Ectodermal cell (in vitro differentiated cells): Measurements from ENCODE around the gene FNDC3A.

Source experiments
- H3K27ac ChIP-seq: 2 replicates; pipeline ENCODE4 v1.7.0; 2013; ENCODE audit warnings: mild to moderate bottlenecking, low read depth, low read length; ENCODE audit not compliant: insufficient read depth, poor library complexity, severe bottlenecking
- H3K27me3 ChIP-seq: 2 replicates; pipeline ENCODE4 v1.7.0; 2013; ENCODE audit warnings: mild to moderate bottlenecking, low read length; ENCODE audit not compliant: insufficient read depth, control insufficient read depth, poor library complexity, severe bottlenecking
- H3K36me3 ChIP-seq: one replicate; pipeline ENCODE4 v1.7.0; 2013; ENCODE audit warnings: low read length; ENCODE audit not compliant: control insufficient read depth, insufficient read depth
- H3K4me1 ChIP-seq: one replicate; pipeline ENCODE4 v1.7.0; 2013; ENCODE audit warnings: low read length; ENCODE audit not compliant: control insufficient read depth, insufficient read depth
- H3K4me3 ChIP-seq: 2 replicates; pipeline ENCODE4 v1.7.0; 2013; ENCODE audit warnings: low read depth, low read length, control low read depth; ENCODE audit not compliant: insufficient read depth
- H3K9me3 ChIP-seq: 2 replicates; pipeline ENCODE4 v1.7.0; 2013; ENCODE audit warnings: mild to moderate bottlenecking, low read length, moderate library complexity; ENCODE audit not compliant: control insufficient read depth
- WGBS, 2 experiments: methylation state at CpG; one replicate each; pipeline ENCODE4 v1.1.7; 2013; ENCODE audit warnings: missing lambda C conversion rate in 2 of 2; 5-methylcytosine and 5-hydroxymethylcytosine counted together

Gene FNDC3A

GRCh38 chr13:49030213-49030612, 54.5 kb downstream of the FNDC3A start:
- Histone ChIP-seq H3K4me3 (no peak overlapping the region), H3K9me3 (no peaks in the 10 kb centered on the region), H3K36me3 (no peaks in the 10 kb centered on the region), H3K27me3 (no peaks in the 10 kb centered on the region), H3K27ac (no peak overlapping the region), H3K4me1 (no peaks in the 10 kb centered on the region)
- WGBS, 2 experiments, result 94 to 100% methylated on average over 2 of the region's 2 CpGs

- WGBS, 2 experiments, result 93 to 100% methylated on average over 1 to 3 of the region's 3 CpGs
- Histone ChIP-seq H3K9me3 (no peaks in the 10 kb centered on the region), H3K4me1 (no peaks in the 10 kb centered on the region), H3K27me3 (no peaks in the 10 kb centered on the region), H3K4me3 (no peak overlapping the region), H3K27ac (no peak overlapping the region), H3K36me3 (no peaks in the 10 kb centered on the region)
Observed at GRCh38 chr13:49040872-49041271, 65.2 kb downstream of the FNDC3A start.

GRCh38 chr13:49042476-49042875, 66.8 kb downstream of the FNDC3A start:
- H3K27me3 ChIP-seq, result no peaks in the 10 kb centered on the region
- H3K9me3 ChIP-seq, result no peaks in the 10 kb centered on the region
- H3K4me1 ChIP-seq, result no peaks in the 10 kb centered on the region
- no peak overlapping the region for H3K4me3 ChIP-seq
- H3K27ac ChIP-seq, result no peak overlapping the region
- H3K36me3 ChIP-seq, result no peaks in the 10 kb centered on the region
- WGBS, 2 experiments, result 88 to 97% methylated on average over 2 of the region's 2 CpGs

GRCh38 chr13:49044008-49044407, 68.3 kb downstream of the FNDC3A start:
- Histone ChIP-seq H3K4me1 (no peaks in the 10 kb centered on the region), H3K4me3 (no peak overlapping the region), H3K9me3 (no peaks in the 10 kb centered on the region), H3K36me3 (no peaks in the 10 kb centered on the region), H3K27ac (no peak overlapping the region), H3K27me3 (no peaks in the 10 kb centered on the region)
- 73 to 78% methylated on average over 3 of the region's 3 CpGs for WGBS, 2 experiments

GRCh38 chr13:49044836-49045235, 69.1 kb downstream of the FNDC3A start:
- WGBS, 2 experiments, result 89 to 90% methylated on average over 2 of the region's 2 CpGs
- H3K27me3 ChIP-seq, result no peaks in the 10 kb centered on the region

GRCh38 chr13:49046002-49046401, 70.3 kb downstream of the FNDC3A start:
- no peaks in the 10 kb centered on the region for H3K36me3 ChIP-seq
- H3K27ac ChIP-seq, result no peak overlapping the region
- WGBS, 2 experiments, result 93 to 95% methylated on average over 2 of the region's 2 CpGs

More at GRCh38 chr13:49044836-49045235, 69.1 kb downstream of the FNDC3A start:
- H3K4me1 ChIP-seq, result no peaks in the 10 kb centered on the region
- no peaks in the 10 kb centered on the region for H3K9me3 ChIP-seq
- H3K4me3 ChIP-seq, result no peak overlapping the region
- H3K36me3 ChIP-seq, result no peaks in the 10 kb centered on the region
- H3K27ac ChIP-seq, result no peak overlapping the region

GRCh38 chr13:49046519-49046918, 70.8 kb downstream of the FNDC3A start:
- 97 to 100% methylated on average over 1 to 2 of the region's 2 CpGs for WGBS, 2 experiments
- no peaks in the 10 kb centered on the region for H3K27me3 ChIP-seq
- no peaks in the 10 kb centered on the region for H3K36me3 ChIP-seq
- H3K4me1 ChIP-seq, result no peaks in the 10 kb centered on the region
- H3K27ac ChIP-seq, result no peak overlapping the region
- H3K9me3 ChIP-seq, result no peaks in the 10 kb centered on the region
- H3K4me3 ChIP-seq, result no peak overlapping the region

More at GRCh38 chr13:49046002-49046401, 70.3 kb downstream of the FNDC3A start:
- H3K4me1 ChIP-seq, result no peaks in the 10 kb centered on the region
- H3K27me3 ChIP-seq, result no peaks in the 10 kb centered on the region
- H3K9me3 ChIP-seq, result no peaks in the 10 kb centered on the region
- no peak overlapping the region for H3K4me3 ChIP-seq

GRCh38 chr13:49052813-49053212, 77.1 kb downstream of the FNDC3A start:
- Histone ChIP-seq H3K27ac (no peak overlapping the region), H3K27me3 (no peaks in the 10 kb centered on the region), H3K36me3 (no peaks in the 10 kb centered on the region), H3K9me3 (no peaks in the 10 kb centered on the region), H3K4me1 (no peaks in the 10 kb centered on the region), H3K4me3 (no peak overlapping the region)
- 90 to 95% methylated on average over 6 of the region's 6 CpGs for WGBS, 2 experiments

GRCh38 chr13:49053215-49053614, 77.5 kb downstream of the FNDC3A start:
- Histone ChIP-seq H3K4me3 (no peak overlapping the region), H3K9me3 (no peaks in the 10 kb centered on the region), H3K27me3 (no peaks in the 10 kb centered on the region), H3K27ac (no peak overlapping the region), H3K36me3 (no peaks in the 10 kb centered on the region), H3K4me1 (no peaks in the 10 kb centered on the region)
- WGBS, 2 experiments, result 88 to 89% methylated on average over 1 of the region's 1 CpG

GRCh38 chr13:49053906-49054305, 78.2 kb downstream of the FNDC3A start:
- 87 to 91% methylated on average over 1 of the region's 1 CpG for WGBS, 2 experiments
- Histone ChIP-seq H3K4me1 (no peaks in the 10 kb centered on the region), H3K36me3 (no peaks in the 10 kb centered on the region), H3K9me3 (no peaks in the 10 kb centered on the region), H3K27ac (no peak overlapping the region), H3K4me3 (no peak overlapping the region), H3K27me3 (no peaks in the 10 kb centered on the region)

GRCh38 chr13:49055021-49055420, 79.3 kb downstream of the FNDC3A start:
- Histone ChIP-seq H3K27me3 (no peaks in the 10 kb centered on the region), H3K9me3 (no peaks in the 10 kb centered on the region), H3K4me3 (no peak overlapping the region), H3K27ac (no peak overlapping the region), H3K36me3 (no peaks in the 10 kb centered on the region), H3K4me1 (no peaks in the 10 kb centered on the region)
- WGBS, 2 experiments, result 93 to 97% methylated on average over 4 of the region's 4 CpGs
